GM21723 (cell line): Measurements from ENCODE around the gene TMEM40.
"Not testable (repeated sequence)": the region's sequence is repeated elsewhere in the genome, so short reads cannot be mapped to it uniquely, and the experiment has no call there.

Experiments
- ATAC-seq: cut with Tn5 transposase; IDR thresholded peaks from one replicate; pipeline ENCODE4 v1.9.1; 2021; ENCODE audit warnings: mild to moderate bottlenecking, moderate library complexity; ENCODE audit not compliant: unreplicated experiment

Gene TMEM40

DNA sequence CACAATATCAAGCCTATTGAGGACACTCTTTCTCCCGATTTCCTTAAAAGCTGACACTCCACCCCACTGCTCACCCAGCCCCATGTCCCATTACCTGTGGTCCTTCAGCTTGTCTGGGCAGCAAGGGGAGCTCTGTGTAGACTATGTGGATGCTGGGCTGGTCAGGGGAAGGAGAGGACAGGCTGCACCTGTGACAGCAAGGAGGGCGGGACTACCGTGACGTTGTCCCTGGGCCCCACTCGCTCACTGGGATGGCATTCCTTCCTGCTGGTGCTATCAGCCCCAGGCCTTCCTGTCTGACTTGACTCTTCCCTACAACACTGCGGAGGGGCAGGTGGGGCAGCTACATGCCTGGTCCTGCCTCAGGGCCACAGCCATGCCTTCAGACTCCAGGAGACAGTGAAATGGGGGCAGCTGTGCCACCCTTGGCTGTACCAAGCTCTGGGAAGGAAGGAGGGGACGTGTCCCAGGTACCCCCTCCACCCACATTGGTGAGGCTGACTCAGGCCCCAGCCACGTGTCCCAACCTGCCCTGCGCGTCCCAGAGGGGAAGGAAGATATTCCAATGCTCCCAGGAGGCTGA is at the start of gene TMEM40:
TMEM40 (minus strand) TSS at position 163 of the 583 bp plus-strand sequence. CDS start 9,427 bp downstream, outside the sequence.
- ATAC-seq = no peak

DNA sequence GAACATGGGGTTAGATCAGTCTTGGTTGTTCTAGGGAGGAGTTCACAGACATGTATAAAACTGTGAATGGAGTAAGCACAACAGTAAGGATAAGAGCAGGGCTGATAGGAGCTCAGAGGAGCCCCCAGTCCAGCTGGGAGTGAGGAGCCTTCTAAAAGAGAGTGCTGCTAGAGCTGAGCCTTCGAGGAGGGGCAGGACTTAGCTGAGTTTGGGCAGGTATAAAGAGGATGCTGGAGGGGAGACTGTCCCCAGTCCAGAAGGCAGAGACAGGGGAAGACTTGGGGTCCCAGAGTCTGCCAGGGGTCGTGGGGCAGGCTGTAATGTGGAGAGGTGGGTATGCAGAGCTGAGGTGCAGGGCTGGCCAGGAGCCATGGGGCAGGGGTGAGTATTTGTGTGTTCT is 49.5 kb upstream of the TMEM40 start:
- no peak for ATAC-seq

DNA sequence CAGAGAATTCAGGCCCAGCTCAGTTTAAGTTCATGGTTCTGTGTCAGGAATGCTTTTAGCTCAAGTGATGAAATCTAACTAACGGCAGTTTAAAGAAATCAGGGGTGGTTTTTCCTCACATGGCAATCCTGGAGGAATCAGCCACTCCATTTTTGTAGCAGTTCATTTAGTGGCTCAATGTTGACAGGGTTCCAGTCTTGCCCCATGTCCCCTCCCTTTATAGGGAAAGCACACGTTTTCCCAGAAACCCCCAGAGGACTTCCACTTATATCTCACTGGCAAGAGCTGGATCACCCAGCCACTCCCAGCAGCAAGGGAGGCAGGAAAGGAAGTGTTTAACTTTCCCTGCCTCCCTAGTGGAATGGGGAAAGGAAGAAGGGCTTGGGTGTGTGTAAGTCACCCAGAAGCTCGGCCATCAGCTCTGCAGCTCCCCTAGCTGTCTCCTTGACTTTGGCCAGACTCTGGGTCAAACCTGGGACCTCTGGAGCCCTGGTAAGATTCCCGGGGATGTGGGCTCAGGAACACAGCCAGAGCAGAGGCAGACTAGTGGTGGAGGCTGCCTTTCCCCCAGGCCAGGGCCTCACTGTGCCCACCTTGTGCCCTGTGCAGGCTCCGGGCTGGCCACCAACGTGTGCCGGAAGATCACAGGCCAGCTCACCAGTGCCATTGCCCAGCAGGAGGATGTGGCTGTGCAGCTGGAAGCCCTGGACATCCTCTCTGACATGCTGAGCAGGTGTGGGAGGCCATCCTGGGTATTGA is 48.7 kb upstream of the TMEM40 start:
- no peak for ATAC-seq

GRCh38 chr3:12807066-12807465 is 48.0 kb upstream of the TMEM40 start:
- ATAC-seq = no peak

DNA sequence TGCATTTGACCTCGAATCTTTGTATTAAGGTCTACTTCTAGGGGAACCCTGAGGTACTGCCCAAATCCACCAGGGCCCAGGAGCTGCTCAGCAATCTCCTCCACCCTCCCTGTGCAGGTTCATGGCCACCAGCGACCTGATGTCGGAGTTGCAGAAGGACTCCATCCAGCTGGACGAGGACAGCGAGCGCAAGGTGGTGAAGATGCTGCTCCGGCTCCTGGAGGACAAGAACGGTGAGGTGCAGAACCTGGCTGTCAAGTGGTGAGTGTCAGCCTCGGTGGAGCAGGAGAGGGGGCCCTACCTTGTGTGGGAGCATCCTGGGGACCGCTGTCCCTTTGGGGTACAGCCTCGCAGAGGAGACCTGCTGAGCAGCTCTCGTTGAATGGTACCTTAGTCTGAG is 44.3 kb upstream of the TMEM40 start:
- ATAC-seq = no peak

- no peak for ATAC-seq
Measured at GRCh38 chr3:12799525-12800440, 40.7 kb upstream of the TMEM40 start.

- no peak for ATAC-seq
Measured at GRCh38 chr3:12798559-12799179, 39.6 kb upstream of the TMEM40 start.

DNA sequence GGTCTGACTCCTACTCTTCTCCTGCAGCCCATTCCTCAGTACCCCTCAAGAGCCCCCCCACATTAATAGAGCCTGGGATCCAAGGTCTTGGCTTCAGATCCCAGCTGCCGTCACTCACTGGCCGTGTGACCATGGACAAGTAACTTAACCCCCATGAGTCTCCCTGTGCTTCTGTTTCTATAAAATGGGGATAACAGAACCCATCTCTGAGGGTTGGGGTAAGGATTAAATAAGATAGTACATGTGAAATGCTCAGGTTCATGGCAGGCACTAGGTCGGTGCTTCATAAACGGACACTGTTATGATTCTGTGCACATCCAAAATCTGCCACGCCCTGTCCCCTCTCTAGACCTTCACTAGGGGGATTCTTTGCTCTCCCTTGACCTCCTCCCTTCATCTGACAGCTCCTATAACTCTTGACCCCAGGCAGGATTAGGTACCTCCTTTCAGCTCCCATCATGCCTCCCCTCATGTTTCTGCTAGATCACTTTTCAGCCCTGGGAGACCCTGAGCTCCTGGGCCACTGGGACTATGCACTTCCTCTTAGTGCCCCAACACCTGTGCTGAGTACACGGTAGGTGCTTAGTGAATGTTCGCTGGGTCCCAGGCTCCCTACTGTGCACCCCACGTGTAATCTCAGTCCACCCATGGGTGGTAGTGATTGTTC is 39.0 kb upstream of the TMEM40 start:
- ATAC-seq = no peak

DNA sequence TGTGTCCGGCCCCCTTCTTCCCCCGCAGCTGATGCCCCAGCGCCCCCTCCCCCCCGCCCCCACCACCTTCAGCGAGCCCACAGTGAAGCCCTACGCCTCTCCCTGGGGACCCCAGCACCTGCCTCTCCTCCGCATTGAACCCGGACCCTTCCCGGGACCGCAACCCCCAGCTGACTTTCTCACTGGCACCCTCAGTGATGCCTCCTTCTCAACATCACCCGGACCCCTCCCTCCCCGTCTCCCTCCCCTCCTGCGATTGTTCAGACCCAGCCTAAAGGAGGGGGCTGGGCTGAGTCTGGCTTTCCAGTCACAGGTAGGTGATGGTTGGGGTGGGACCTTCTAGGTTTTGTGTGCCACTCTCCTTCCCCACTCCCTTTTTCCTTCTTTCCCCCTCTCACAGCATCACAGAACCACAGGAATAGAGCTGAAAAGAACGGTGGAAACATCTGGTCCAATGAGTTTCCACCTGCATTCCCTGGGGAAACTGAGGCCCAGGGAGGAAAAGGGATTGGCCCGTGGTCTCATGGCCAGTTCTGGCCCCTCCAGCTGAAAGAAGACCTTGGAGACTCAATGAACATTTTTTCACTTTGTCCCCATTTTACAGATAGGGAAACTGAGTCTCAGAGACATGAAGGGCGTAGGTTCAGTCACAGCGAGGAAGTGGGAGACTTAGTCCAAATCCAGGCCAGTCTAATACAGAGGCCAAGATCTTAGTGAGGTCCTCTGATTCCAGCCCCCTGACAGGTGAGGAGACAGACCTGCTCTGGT is 38.2 kb upstream of the TMEM40 start:
- ATAC-seq = no peak

DNA sequence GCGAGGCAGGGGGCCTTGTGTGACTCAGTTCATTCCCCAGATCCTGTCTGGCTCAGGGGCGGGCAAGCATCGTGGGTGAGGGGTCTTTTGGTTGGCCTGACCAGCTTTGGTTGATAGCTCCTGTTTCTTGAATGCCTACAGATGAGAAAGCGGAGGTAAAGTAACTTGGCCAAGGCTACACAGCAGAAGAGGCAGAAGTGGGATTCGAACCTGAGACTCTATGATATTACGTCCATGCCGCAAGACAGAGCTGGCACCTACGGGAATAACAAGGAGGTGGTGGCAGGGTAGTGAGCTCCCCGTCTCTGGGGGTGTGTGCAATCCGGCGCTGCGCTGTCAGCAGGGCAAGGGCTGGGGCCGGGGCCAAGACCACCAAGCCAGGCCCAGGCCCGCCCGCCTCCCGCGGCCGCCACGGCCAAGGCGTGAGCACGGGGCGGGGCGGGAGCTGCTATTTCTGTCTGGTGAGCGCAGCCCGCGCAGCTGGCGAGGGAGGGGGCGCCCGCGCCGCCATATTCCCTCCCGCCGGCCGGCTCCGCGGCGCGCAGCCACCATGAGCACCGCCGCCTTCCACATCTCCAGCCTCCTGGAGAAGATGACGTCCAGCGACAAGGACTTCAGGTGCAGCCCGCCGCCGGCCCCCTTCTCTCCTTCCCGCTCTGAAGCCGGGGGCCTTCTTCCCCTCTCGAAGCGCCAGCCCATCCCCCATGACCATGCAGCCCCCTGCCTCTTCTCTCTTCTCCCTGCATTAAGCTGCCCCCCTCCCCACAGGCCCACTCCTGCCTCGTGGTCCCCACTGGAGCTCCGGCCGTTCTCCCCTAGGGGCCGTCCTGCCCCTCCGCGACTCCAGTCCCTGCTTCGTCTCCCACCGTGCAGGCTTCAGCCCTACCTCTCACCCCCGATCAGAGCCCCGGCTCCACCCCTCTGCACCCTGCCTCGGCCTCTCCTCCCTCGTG is 37.4 kb upstream of the TMEM40 start, which contains the start of gene CAND2:
CAND2 (plus strand) TSS at position 510 of the 953 bp plus-strand sequence; CDS start at position 551, 41 bp downstream.
- ATAC-seq = peak; percentile 67

GRCh38 chr3:12793701-12794100 is 34.6 kb upstream of the TMEM40 start:
- no peak for ATAC-seq

- ATAC-seq = no peak
Measured at GRCh38 chr3:12791430-12791829, 32.4 kb upstream of the TMEM40 start.

- ATAC-seq = not testable (repeated sequence)
Measured at GRCh38 chr3:12787967-12788690, 29.1 kb upstream of the TMEM40 start.

GRCh38 chr3:12787346-12787745 is 28.3 kb upstream of the TMEM40 start:
- not testable (repeated sequence) for ATAC-seq

DNA sequence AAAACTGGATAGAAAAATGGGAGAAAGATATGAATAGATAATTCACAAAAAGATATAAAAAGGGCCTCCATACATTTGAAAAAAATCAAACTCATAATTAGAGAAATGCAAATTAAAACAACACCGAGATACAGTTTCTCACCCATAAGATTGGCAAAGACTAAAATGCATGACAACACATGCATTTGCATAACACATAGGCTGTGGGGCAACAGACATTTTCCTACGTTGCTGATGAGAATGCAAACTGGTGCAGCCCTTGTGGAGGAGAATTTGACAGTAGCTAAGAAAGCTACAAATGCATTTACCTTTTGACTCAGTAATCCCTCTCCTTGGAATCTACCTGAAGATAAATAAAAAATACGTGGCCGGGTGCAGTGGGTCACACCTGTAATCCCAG is 26.0 kb upstream of the TMEM40 start:
- no peak for ATAC-seq

DNA sequence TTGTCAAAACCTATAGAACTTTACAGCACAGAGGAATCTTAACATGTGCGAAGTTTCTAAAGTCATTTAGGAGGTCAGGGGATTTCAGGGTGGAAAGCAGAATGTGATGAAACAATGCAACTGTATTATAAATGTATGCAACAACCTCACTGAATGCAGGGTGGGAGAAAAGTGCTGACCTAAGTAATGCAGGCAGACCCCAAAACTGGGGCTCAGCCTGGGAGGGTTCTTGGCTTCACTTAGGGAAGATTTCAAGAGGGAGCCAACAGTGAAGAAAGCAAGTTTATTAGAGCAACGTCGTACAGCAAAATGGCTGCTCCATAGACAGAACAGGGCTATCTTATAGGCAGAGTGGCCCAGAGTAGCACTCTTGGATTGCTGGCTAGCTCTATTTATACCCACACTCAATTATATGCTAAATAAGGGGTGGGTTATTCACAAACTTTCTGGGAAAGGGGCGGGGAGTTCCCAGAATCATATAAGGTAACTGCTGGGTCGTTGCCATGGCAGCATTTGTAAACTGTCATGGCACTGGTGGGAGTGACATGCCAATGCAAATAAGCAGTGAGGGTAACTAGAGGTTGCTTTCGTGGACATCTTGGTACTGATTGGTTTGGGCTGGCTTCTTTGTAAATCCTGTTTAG is 23.2 kb upstream of the TMEM40 start:
- ATAC-seq = no peak

- ATAC-seq = no peak
Measured at GRCh38 chr3:12780751-12781150, 21.7 kb upstream of the TMEM40 start.
